K562 (cell line): ENCODE measurements around the gene BPTF. TPM values are rescaled to one million over a fixed set of nuclear protein-coding genes. Genes with fewer than 3 reads are reported as not detected.

Source experiments
- ATAC-seq: fragments of 200-7000 bp; cut with Tn5 transposase; 3 replicates; pipeline ENCODE4 v1.9.1; 2020; ENCODE audit warnings: moderate library complexity
- BruUV-seq: library from RNA; stranded (reverse); fragments of 400-500 nt; replicated peaks from 2 replicates; lab custom pipeline; 2021; lab: Mats Ljungman, UMichigan
- CTCF ChIA-PET: fragments of 300-600 bp; formaldehyde crosslinking; extraction: SDS; loops from one replicate; lab custom pipeline; 2021; ENCODE audit warnings: low intra/inter-chr PET ratio; lab: Yijun Ruan, JAX
- POLR2A ChIA-PET: fragments of 300-600, 350-650 bp; sonication (Branson Sonifier 250); formaldehyde crosslinking; extraction: SDS; loops from one replicate; lab custom pipeline; 2021; ENCODE audit warnings: antibody characterized with exemption, inconsistent platforms; lab: Yijun Ruan, JAX
- DNase-seq, 4 experiments: peaks; one replicate each; pipeline versions ENCODE4 v3.0.0 to v3.0.0-alpha.2; 2011 to 2018; ENCODE audit warnings: low spot score in 3 of 4, mixed read lengths in 3 of 4; ENCODE audit errors: extremely low read depth in 1 of 4
- FAIRE-seq: peaks from 2 replicates; lab custom pipeline; 2011; peaks lifted over from hg19 to GRCh38; lab: Jason Lieb, UNC
- H2AFZ ChIP-seq: 2 replicates; pipeline ENCODE4 v1.6.0; 2011; ENCODE audit warnings: low read depth, low read length, control low read depth, inconsistent platforms
- H3K27ac ChIP-seq: fragments of 200-600 bp; 3 replicates; pipeline ENCODE4 v1.8.0; 2011; ENCODE audit warnings: low read depth, mild to moderate bottlenecking, control low read depth, inconsistent platforms, low read length, moderate library complexity, mixed read lengths; ENCODE audit errors: extremely low read depth
- H3K27me3 ChIP-seq, 2 experiments: fragments of 300-600 bp in 1 of 2; 2 replicates in 1 of 2; 3 replicates in 1 of 2; pipeline versions ENCODE4 v1.6.0 to v1.8.0; 2011; ENCODE audit warnings: inconsistent platforms in 2 of 2, low read length in 2 of 2, mild to moderate bottlenecking in 1 of 2, mixed read lengths in 1 of 2, moderate library complexity in 1 of 2; ENCODE audit not compliant: control insufficient read depth in 2 of 2, insufficient read depth in 2 of 2
- H3K36me3 ChIP-seq: fragments of 300-600 bp; 3 replicates; pipeline ENCODE4 v1.8.0; 2011; ENCODE audit warnings: mild to moderate bottlenecking, low read length, inconsistent platforms; ENCODE audit not compliant: control insufficient read depth, insufficient read depth
- H3K4me1 ChIP-seq, 2 experiments: fragments of 200-600 bp in 1 of 2; replicated peaks in 1 of 2; 2 replicates in 1 of 2; 3 replicates in 1 of 2; pipeline versions ENCODE4 v1.5.1 to v1.8.0; 2011; ENCODE audit warnings: inconsistent platforms in 2 of 2, low read length in 2 of 2, mild to moderate bottlenecking in 1 of 2, mixed read lengths in 1 of 2, moderate library complexity in 1 of 2; ENCODE audit not compliant: control insufficient read depth in 2 of 2, insufficient read depth in 2 of 2
- H3K4me2 ChIP-seq: 2 replicates; pipeline ENCODE4 v1.6.1; 2011; ENCODE audit warnings: low read length, control low read depth, inconsistent platforms, mixed read lengths; ENCODE audit not compliant: insufficient read depth
- H3K4me3 ChIP-seq: fragments of 200-600 bp; sonication (generic), shearing (Covaris generic); 2 replicates; pipeline ENCODE4 v1.5.1; 2016; ENCODE audit warnings: control low read depth, inconsistent platforms
- H3K79me2 ChIP-seq: fragments of 200-600 bp; 3 replicates; pipeline ENCODE4 v1.8.0; 2011; ENCODE audit warnings: low read length, inconsistent platforms; ENCODE audit not compliant: control insufficient read depth, insufficient read depth
- H3K9ac ChIP-seq, 2 experiments: 2 replicates each; pipeline versions ENCODE4 v1.6.0 to v1.6.1; 2011; ENCODE audit warnings: low read depth in 2 of 2, low read length in 2 of 2, control low read depth in 1 of 2, inconsistent platforms in 1 of 2, mild to moderate bottlenecking in 1 of 2, mixed read lengths in 1 of 2; ENCODE audit not compliant: insufficient read depth in 1 of 2
- H3K9me1 ChIP-seq: one replicate; pipeline ENCODE4 v1.6.0; 2011; ENCODE audit warnings: inconsistent platforms, mild to moderate bottlenecking, low read length, moderate library complexity; ENCODE audit not compliant: control insufficient read depth, insufficient read depth
- H3K9me3 ChIP-seq: replicated peaks from 2 replicates; pipeline ENCODE4 v1.5.1; 2011; ENCODE audit warnings: low read depth, low read length, inconsistent platforms; ENCODE audit not compliant: control insufficient read depth, insufficient read depth
- H4K20me1 ChIP-seq: replicated peaks from 2 replicates; pipeline ENCODE4 v1.6.1; 2011; ENCODE audit warnings: low read length, inconsistent platforms, mixed read lengths; ENCODE audit not compliant: control insufficient read depth, insufficient read depth
- CREBBP ChIP-seq: IDR thresholded peaks from one replicate; pipeline ENCODE4 v1.6.1; 2012; ENCODE audit warnings: low read depth, mild to moderate bottlenecking, control low read depth, inconsistent platforms, low read length
- GTF2E2 ChIP-seq: fragments of 200-800 bp; sonication (Bioruptor generic); IDR thresholded peaks from 2 replicates; pipeline ENCODE4 v1.6.1; 2016; ENCODE audit warnings: missing genetic modification characterization, missing compliant biosample characterization
- PRMT5 ChIP-seq: sonication (generic); formaldehyde crosslinking; IDR thresholded peaks from 2 replicates; pipeline ENCODE4 v1.5.0; 2020; ENCODE audit warnings: missing genetic modification reagents
- SREBF2 ChIP-seq: sonication (generic); formaldehyde crosslinking; IDR thresholded peaks from 2 replicates; pipeline ENCODE4 v1.4.0; 2020; ENCODE audit warnings: mild to moderate bottlenecking, missing genetic modification reagents
- ZNF695 ChIP-seq: fragments of 450-650 bp; formaldehyde crosslinking; IDR thresholded peaks from 2 replicates; pipeline ENCODE4 v1.4.0; 2020; ENCODE audit warnings: mild to moderate bottlenecking, moderate library complexity
- WGBS: fragments of 100-300 bp; shearing (Covaris generic); methylation state at CpG from one replicate; pipeline ENCODE4 v1.1.6; 2016; ENCODE audit warnings: low coverage, mixed read lengths; ENCODE audit not compliant: insufficient coverage; ENCODE audit errors: missing lambda C conversion rate; 5-methylcytosine and 5-hydroxymethylcytosine counted together
- in situ Hi-C: fragments of 300-500 bp; cut with MboI; formaldehyde crosslinking; loops from 4 replicates; pipeline ENCODE4 v1.15.0; 2018; ENCODE audit warnings: inconsistent platforms, mixed read lengths
- intact Hi-C: fragments of 100-400 bp; cut with micrococcal nuclease; formaldehyde crosslinking; loops from 2 replicates; pipeline ENCODE4 v1.14.2; 2022
- polyA plus RNA-seq, 8 experiments: library from polyadenylated mRNA; depleted of rRNA in 4 of 8; stranded (reverse) in 5 of 8; unstranded in 3 of 8; fragments of >200 nt; fragmentation: Nextera tagmentation in 2 of 8; fragmentation: Illumina TruSeq in 1 of 8; extraction: Ambion mirVana in 2 of 8; extraction: Trizol in 1 of 8; gene quantifications; 2 replicates each; pipeline versions ENCODE4 v1.2.1 to v1.2.3, GENCODE V29; 2011 to 2014; ENCODE audit warnings: inconsistent platforms in 1 of 8, missing spikeins in 1 of 8
- total RNA-seq, 7 experiments: library from RNA; depleted of rRNA in 6 of 7; stranded (reverse); fragments of >200 nt in 6 of 7; fragmentation: Illumina TruSeq in 2 of 7; extraction: Trizol in 2 of 7; gene quantifications; 2 replicates each; pipeline versions ENCODE4 v1.2.1 to v1.2.3, GENCODE V29; 2011 to 2021; ENCODE audit warnings: low replicate concordance in 1 of 7
- TF ChIP-seq, protein P1 (sequence below): sonication (generic); formaldehyde crosslinking; IDR thresholded peaks from 2 replicates; pipeline ENCODE4 v1.8.1; 2023; ENCODE audit warnings: mild to moderate bottlenecking, missing genetic modification reagents
- TF ChIP-seq, protein P2 (sequence below): sonication (generic); formaldehyde crosslinking; IDR thresholded peaks from 2 replicates; pipeline ENCODE4 v1.8.1; 2023; ENCODE audit warnings: mild to moderate bottlenecking, missing genetic modification reagents
- TF ChIP-seq, protein P3 (sequence below): fragments of 450-650 bp; IDR thresholded peaks from 2 replicates; pipeline ENCODE4 v1.6.1; 2017; ENCODE audit warnings: antibody characterized with exemption, mild to moderate bottlenecking

Gene BPTF
- total and polyA plus RNA-seq, 9 of the 15 experiments (the other 6 are each of a cell fraction or from before 2014, with no cell fraction given), result 12.5 to 52.1 (median 26.9) TPM

DNA sequence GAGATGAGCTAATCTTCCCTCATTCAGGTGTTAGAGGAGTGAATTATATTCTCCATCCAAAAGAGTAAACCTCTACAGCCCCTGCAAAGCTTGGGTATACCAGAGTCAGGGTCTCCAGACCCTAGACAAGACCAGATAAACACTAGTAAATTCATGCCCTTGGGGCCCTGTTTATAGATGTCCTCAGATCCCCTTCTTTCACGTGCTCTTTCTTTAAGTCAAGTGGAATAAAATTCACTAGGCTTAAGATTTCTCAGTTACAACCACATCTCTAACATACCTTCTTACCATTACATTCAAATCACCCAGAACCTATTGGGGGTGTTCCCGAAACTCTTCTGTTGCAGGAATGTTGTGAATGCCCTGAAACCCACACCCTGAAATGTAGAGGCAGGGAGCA, 173.2 kb downstream of the BPTF start:
- no peaks in the 10 kb centered on the region for H3K9me1 ChIP-seq
- no peaks in the 10 kb centered on the region for H4K20me1 ChIP-seq
- BruUV-seq, result no TSS peak
- ChIA-PET POLR2A (interaction anchor here (0.6 kb wide), 1 partner anchor 8 kb away, joined by 3 read pairs; no protein-coding TSS in a partner anchor), CTCF (no interaction called here)
- H2AFZ ChIP-seq, result no peak overlapping the region
- H3K27me3 ChIP-seq, result no peaks in the 10 kb centered on the region
- H3K4me3 ChIP-seq, result no peak overlapping the region
- peaks cover 11 to 12% of the 10 kb centered on the region in 2 experiments for H3K4me1 ChIP-seq
- no peak overlapping the region for H3K27ac ChIP-seq
- FAIRE-seq, result no peak
- in situ Hi-C loops, result no loop called here
- H3K79me2 ChIP-seq, result peaks cover 13% of the 10 kb centered on the region; the same call in 2 of the 3 replicates
- WGBS, result 6% methylated on average over 2 of the region's 2 CpGs
- ATAC-seq, result no peak
- H3K4me2 ChIP-seq, result no peak overlapping the region
- H3K36me3 ChIP-seq, result no peaks in the 10 kb centered on the region
- H3K9me3 ChIP-seq, result no peaks in the 10 kb centered on the region
- DNase-seq, result no peak
- intact Hi-C loops, result no loop called here
- no peak overlapping the region for H3K9ac ChIP-seq
- TF ChIP-seq SREBF2 (CRISPR knock-in tag) (no peak), ZNF695 (CRISPR knock-in tag) (no peak), GTF2E2 (tag) (no peak), CREBBP (no peak), PRMT5 (no peak)
- TF ChIP-seq, protein P1, sequence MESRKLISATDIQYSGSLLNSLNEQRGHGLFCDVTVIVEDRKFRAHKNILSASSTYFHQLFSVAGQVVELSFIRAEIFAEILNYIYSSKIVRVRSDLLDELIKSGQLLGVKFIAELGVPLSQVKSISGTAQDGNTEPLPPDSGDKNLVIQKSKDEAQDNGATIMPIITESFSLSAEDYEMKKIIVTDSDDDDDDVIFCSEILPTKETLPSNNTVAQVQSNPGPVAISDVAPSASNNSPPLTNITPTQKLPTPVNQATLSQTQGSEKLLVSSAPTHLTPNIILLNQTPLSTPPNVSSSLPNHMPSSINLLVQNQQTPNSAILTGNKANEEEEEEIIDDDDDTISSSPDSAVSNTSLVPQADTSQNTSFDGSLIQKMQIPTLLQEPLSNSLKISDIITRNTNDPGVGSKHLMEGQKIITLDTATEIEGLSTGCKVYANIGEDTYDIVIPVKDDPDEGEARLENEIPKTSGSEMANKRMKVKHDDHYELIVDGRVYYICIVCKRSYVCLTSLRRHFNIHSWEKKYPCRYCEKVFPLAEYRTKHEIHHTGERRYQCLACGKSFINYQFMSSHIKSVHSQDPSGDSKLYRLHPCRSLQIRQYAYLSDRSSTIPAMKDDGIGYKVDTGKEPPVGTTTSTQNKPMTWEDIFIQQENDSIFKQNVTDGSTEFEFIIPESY (CRISPR knock-in tag), result no peak
- TF ChIP-seq, protein P2, sequence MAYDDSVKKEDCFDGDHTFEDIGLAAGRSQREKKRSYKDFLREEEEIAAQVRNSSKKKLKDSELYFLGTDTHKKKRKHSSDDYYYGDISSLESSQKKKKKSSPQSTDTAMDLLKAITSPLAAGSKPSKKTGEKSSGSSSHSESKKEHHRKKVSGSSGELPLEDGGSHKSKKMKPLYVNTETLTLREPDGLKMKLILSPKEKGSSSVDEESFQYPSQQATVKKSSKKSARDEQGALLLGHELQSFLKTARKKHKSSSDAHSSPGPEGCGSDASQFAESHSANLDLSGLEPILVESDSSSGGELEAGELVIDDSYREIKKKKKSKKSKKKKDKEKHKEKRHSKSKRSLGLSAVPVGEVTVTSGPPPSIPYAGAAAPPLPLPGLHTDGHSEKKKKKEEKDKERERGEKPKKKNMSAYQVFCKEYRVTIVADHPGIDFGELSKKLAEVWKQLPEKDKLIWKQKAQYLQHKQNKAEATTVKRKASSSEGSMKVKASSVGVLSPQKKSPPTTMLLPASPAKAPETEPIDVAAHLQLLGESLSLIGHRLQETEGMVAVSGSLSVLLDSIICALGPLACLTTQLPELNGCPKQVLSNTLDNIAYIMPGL, result no peak
- TF ChIP-seq, protein P3, sequence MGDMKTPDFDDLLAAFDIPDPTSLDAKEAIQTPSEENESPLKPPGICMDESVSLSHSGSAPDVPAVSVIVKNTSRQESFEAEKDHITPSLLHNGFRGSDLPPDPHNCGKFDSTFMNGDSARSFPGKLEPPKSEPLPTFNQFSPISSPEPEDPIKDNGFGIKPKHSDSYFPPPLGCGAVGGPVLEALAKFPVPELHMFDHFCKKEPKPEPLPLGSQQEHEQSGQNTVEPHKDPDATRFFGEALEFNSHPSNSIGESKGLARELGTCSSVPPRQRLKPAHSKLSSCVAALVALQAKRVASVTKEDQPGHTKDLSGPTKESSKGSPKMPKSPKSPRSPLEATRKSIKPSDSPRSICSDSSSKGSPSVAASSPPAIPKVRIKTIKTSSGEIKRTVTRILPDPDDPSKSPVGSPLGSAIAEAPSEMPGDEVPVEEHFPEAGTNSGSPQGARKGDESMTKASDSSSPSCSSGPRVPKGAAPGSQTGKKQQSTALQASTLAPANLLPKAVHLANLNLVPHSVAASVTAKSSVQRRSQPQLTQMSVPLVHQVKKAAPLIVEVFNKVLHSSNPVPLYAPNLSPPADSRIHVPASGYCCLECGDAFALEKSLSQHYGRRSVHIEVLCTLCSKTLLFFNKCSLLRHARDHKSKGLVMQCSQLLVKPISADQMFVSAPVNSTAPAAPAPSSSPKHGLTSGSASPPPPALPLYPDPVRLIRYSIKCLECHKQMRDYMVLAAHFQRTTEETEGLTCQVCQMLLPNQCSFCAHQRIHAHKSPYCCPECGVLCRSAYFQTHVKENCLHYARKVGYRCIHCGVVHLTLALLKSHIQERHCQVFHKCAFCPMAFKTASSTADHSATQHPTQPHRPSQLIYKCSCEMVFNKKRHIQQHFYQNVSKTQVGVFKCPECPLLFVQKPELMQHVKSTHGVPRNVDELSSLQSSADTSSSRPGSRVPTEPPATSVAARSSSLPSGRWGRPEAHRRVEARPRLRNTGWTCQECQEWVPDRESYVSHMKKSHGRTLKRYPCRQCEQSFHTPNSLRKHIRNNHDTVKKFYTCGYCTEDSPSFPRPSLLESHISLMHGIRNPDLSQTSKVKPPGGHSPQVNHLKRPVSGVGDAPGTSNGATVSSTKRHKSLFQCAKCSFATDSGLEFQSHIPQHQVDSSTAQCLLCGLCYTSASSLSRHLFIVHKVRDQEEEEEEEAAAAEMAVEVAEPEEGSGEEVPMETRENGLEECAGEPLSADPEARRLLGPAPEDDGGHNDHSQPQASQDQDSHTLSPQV, result no peak
